Neuronal stem cell (in vitro differentiated cells): ENCODE measurements around the gene SRCIN1.

Experiments
- DNase-seq: peaks from one replicate; pipeline ENCODE4 v3.0.0-alpha.2; 2013; ENCODE audit warnings: low spot score
- H2AFZ ChIP-seq: one replicate; pipeline ENCODE4 v1.6.1; 2013; ENCODE audit warnings: mild to moderate bottlenecking, low read length, inconsistent platforms
- H2AK5ac ChIP-seq: 2 replicates; pipeline ENCODE4 v1.6.1; 2013; ENCODE audit warnings: low read depth, mild to moderate bottlenecking, inconsistent platforms, low read length, moderate library complexity, mixed read lengths
- H2BK120ac ChIP-seq: 2 replicates; pipeline ENCODE4 v1.6.1; 2013; ENCODE audit warnings: low read depth, mild to moderate bottlenecking, inconsistent platforms, low read length, moderate library complexity, mixed read lengths
- H2BK12ac ChIP-seq: one replicate; pipeline ENCODE4 v1.6.1; 2013; ENCODE audit warnings: low read length, inconsistent platforms
- H2BK15ac ChIP-seq: 2 replicates; pipeline ENCODE4 v1.6.1; 2013; ENCODE audit warnings: mild to moderate bottlenecking, low read length, inconsistent platforms, mixed read lengths
- H2BK5ac ChIP-seq: one replicate; pipeline ENCODE4 v1.6.1; 2013; ENCODE audit warnings: inconsistent platforms, mild to moderate bottlenecking, low read length, moderate library complexity
- H3K14ac ChIP-seq: one replicate; pipeline ENCODE4 v1.6.1; 2013; ENCODE audit warnings: low read length, inconsistent platforms
- H3K18ac ChIP-seq: 2 replicates; pipeline ENCODE4 v1.6.1; 2013; ENCODE audit warnings: low read length, inconsistent platforms
- H3K23ac ChIP-seq: 2 replicates; pipeline ENCODE4 v1.6.1; 2013; ENCODE audit warnings: low read depth, mild to moderate bottlenecking, mixed read lengths, low read length, inconsistent platforms; ENCODE audit not compliant: poor library complexity
- H3K27ac ChIP-seq: replicated peaks from 3 replicates; pipeline ENCODE4 v1.5.1; 2013; ENCODE audit warnings: low read length, inconsistent platforms
- H3K27me3 ChIP-seq, 3 experiments: 2 replicates each; pipeline ENCODE4 v1.6.1; 2013; ENCODE audit warnings: low read length in 3 of 3, mild to moderate bottlenecking in 2 of 3, inconsistent platforms in 1 of 3, low read depth in 1 of 3, mixed read lengths in 1 of 3, moderate library complexity in 1 of 3; ENCODE audit not compliant: control insufficient read depth in 3 of 3, insufficient read depth in 3 of 3
- H3K36me3 ChIP-seq, 2 donors: replicated peaks in 1 of 2; 2 replicates each; pipeline ENCODE4 v1.6.1; 2013; ENCODE audit warnings: low read length in 2 of 2; ENCODE audit not compliant: control insufficient read depth in 2 of 2, insufficient read depth in 2 of 2
- H3K4ac ChIP-seq: 2 replicates; pipeline ENCODE4 v1.6.1; 2013; ENCODE audit warnings: inconsistent platforms, mild to moderate bottlenecking, low read length, moderate library complexity
- H3K4me1 ChIP-seq, 2 donors: 1 replicate in 1 of 2; 2 replicates in 1 of 2; pipeline ENCODE4 v1.6.1; 2013; ENCODE audit warnings: low read length in 2 of 2, low read depth in 1 of 2; ENCODE audit not compliant: control insufficient read depth in 2 of 2, insufficient read depth in 1 of 2
- H3K4me2 ChIP-seq: one replicate; pipeline ENCODE4 v1.6.1; 2013; ENCODE audit warnings: mild to moderate bottlenecking, low read length, inconsistent platforms; ENCODE audit not compliant: insufficient read depth, poor library complexity, severe bottlenecking
- H3K4me3 ChIP-seq, 2 donors: 2 replicates each; pipeline ENCODE4 v1.5.1; 2013; ENCODE audit warnings: low read length in 2 of 2, mild to moderate bottlenecking in 2 of 2, inconsistent platforms in 1 of 2, moderate library complexity in 1 of 2
- H3K79me1 ChIP-seq: one replicate; pipeline ENCODE4 v1.6.1; 2013; ENCODE audit warnings: low read depth, mild to moderate bottlenecking, inconsistent platforms, low read length, moderate library complexity
- H3K9ac ChIP-seq: one replicate; pipeline ENCODE4 v1.6.1; 2013; ENCODE audit warnings: mild to moderate bottlenecking, low read depth, low read length, inconsistent platforms; ENCODE audit not compliant: poor library complexity
- H3K9me3 ChIP-seq, 2 donors: replicated peaks in 1 of 2; 2 replicates each; pipeline versions ENCODE3 to v1.6.1; 2013; ENCODE audit warnings: low read length in 2 of 2, mild to moderate bottlenecking in 2 of 2, inconsistent platforms in 1 of 2, low read depth in 1 of 2, mixed read lengths in 1 of 2, moderate library complexity in 1 of 2; ENCODE audit not compliant: control insufficient read depth in 2 of 2, insufficient read depth in 1 of 2
- H4K8ac ChIP-seq: one replicate; pipeline ENCODE4 v1.6.1; 2013; ENCODE audit warnings: low read depth, mild to moderate bottlenecking, inconsistent platforms, low read length, moderate library complexity
- H4K91ac ChIP-seq: one replicate; pipeline ENCODE4 v1.6.1; 2013; ENCODE audit warnings: low read length, low read depth, mild to moderate bottlenecking, inconsistent platforms; ENCODE audit not compliant: poor library complexity
- WGBS, 2 donors: extraction: QIAGEN DNeasy Blood & Tissue Kit; methylation state at CpG; one replicate each; pipeline ENCODE4 v1.1.7; 2013; ENCODE audit warnings: missing lambda C conversion rate in 2 of 2, mixed read lengths in 1 of 2; ENCODE audit not compliant: insufficient read length in 2 of 2, insufficient replicate concordance in 1 of 2; ENCODE audit errors: extremely low coverage in 2 of 2; 5-methylcytosine and 5-hydroxymethylcytosine counted together

Gene SRCIN1

DNA sequence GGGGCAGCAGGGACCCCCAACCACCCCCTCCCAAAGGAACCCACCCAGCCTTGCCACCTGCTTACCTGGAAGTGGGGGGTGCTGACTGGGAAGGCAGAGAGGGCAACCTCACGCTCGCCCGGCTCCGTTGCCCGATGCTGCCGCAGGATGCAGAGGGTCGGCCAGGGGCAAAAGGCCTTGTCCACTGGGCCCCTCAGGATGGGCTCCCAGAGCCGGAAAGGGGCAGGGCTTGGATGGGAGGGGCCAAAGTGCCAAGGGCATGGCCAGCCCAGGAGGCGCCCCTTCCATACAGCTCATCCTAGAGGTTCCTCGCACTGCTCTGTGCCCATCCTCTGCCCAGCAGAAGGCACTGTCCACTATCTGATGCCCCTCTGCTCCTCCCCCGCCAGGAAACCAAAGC is 59.4 kb downstream of the SRCIN1 start:
- DNase-seq: no peak
- H3K23ac ChIP-seq: no peak overlapping the region
- H3K9ac ChIP-seq: no peak overlapping the region
- peak overlapping the region; percentile 58 for H3K18ac ChIP-seq
- peak overlapping the region; percentile 42 for H3K4ac ChIP-seq
- no peak overlapping the region for H2BK5ac ChIP-seq
- H3K4me3 ChIP-seq: no peak overlapping the region
- no CpG with 5 or more reads among the region's 11 CpGs for WGBS, 2 donors
- H3K4me1 ChIP-seq: no peaks in the 10 kb centered on the region
- no peak overlapping the region for H4K91ac ChIP-seq
- no peak overlapping the region for H3K14ac ChIP-seq
- peak overlapping the region; percentile 24 for H2BK120ac ChIP-seq
- no peak overlapping the region for H3K4me2 ChIP-seq
- H3K27ac ChIP-seq: no peak overlapping the region
- H2BK15ac ChIP-seq: no peak overlapping the region
- no peaks in the 10 kb centered on the region for H3K9me3 ChIP-seq
- no peaks in the 10 kb centered on the region for H3K27me3 ChIP-seq
- no peaks in the 10 kb centered on the region for H3K79me1 ChIP-seq
- H4K8ac ChIP-seq: no peak overlapping the region
- H2AK5ac ChIP-seq: no peak overlapping the region
- no peak overlapping the region for H2BK12ac ChIP-seq
- H2AFZ ChIP-seq: no peak overlapping the region
- H3K36me3 ChIP-seq: peaks cover 4 to 10% of the 10 kb centered on the region in 2 donors

GRCh38 chr17:38545531-38546225 is 60.1 kb downstream of the SRCIN1 start:
- no peak for DNase-seq
- Histone ChIP-seq H3K23ac (no peak overlapping the region), H3K79me1 (no peaks in the 10 kb centered on the region), H2AFZ (no peak overlapping the region), H3K14ac (no peak overlapping the region), H4K91ac (no peak overlapping the region), H3K9me3 (no peaks in the 10 kb centered on the region), H3K27me3 (no peaks in the 10 kb centered on the region), H3K4ac (no peak overlapping the region), H3K27ac (no peak overlapping the region), H3K4me3 (no peak overlapping the region), H2BK12ac (peak overlapping the region; percentile 58), H3K36me3 (peaks cover 1 to 6% of the 10 kb centered on the region in 2 donors), H3K4me2 (no peak overlapping the region), H3K4me1 (no peaks in the 10 kb centered on the region), H2BK120ac (peak overlapping the region; percentile 24), H2AK5ac (no peak overlapping the region), H2BK5ac (no peak overlapping the region), H2BK15ac (no peak overlapping the region), H3K9ac (no peak overlapping the region), H3K18ac (no peak overlapping the region), H4K8ac (no peak overlapping the region)
- WGBS, 2 donors: no CpG with 5 or more reads among the region's 12 CpGs

DNA sequence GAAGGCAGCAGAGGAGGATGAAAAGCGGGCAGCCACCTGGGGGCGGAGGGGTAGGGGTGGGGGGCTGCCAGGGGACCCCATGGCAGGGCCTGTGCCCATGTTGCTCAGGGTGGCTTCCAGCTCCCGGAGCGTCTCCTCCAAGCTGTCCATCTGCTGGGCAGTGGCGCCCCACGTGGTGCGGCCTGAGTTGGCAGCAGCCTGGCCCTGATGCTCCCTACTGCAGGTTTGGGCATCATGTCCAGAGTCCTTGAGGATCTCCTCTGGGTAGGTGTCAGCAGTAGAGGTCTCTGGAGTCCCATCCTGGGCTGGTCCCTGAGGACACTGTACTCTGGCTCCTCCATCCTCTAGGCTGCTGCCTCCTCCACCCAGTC is 60.9 kb downstream of the SRCIN1 start:
- no peak overlapping the region for H2BK120ac ChIP-seq
- no peak overlapping the region for H4K91ac ChIP-seq
- H3K4me3 ChIP-seq: no peak overlapping the region
- no peak overlapping the region for H2BK15ac ChIP-seq
- no peak overlapping the region for H2BK12ac ChIP-seq
- no peaks in the 10 kb centered on the region for H3K27me3 ChIP-seq
- no peak overlapping the region for H3K14ac ChIP-seq
- H3K4ac ChIP-seq: no peak overlapping the region
- no peak for DNase-seq
- no peaks in the 10 kb centered on the region for H3K79me1 ChIP-seq
- H2AFZ ChIP-seq: no peak overlapping the region
- peaks cover 0 to 4% of the 10 kb centered on the region in 2 donors for H3K36me3 ChIP-seq
- H3K18ac ChIP-seq: no peak overlapping the region
- no peak overlapping the region for H3K4me2 ChIP-seq
- no peak overlapping the region for H3K9ac ChIP-seq
- WGBS, 2 donors: no CpG with 5 or more reads among the region's 7 CpGs
- H4K8ac ChIP-seq: no peak overlapping the region
- no peak overlapping the region for H3K27ac ChIP-seq
- H3K9me3 ChIP-seq: no peaks in the 10 kb centered on the region
- H3K4me1 ChIP-seq: no peaks in the 10 kb centered on the region
- H2AK5ac ChIP-seq: peak overlapping the region; percentile 88
- no peak overlapping the region for H2BK5ac ChIP-seq
- H3K23ac ChIP-seq: no peak overlapping the region

GRCh38 chr17:38544175-38544838 is 61.4 kb downstream of the SRCIN1 start:
- Histone ChIP-seq H2BK5ac (peak overlapping the region; percentile 75), H2BK15ac (no peak overlapping the region), H3K14ac (no peak overlapping the region), H2AFZ (no peak overlapping the region), H3K4me3 (no peak overlapping the region), H3K27ac (no peak overlapping the region), H3K9me3 (no peaks in the 10 kb centered on the region), H3K4ac (no peak overlapping the region), H3K18ac (no peak overlapping the region), H3K23ac (no peak overlapping the region), H3K36me3 (peaks cover 0 to 4% of the 10 kb centered on the region in 2 donors), H3K9ac (no peak overlapping the region), H2BK12ac (no peak overlapping the region), H2AK5ac (no peak overlapping the region), H2BK120ac (no peak overlapping the region), H3K27me3 (no peaks in the 10 kb centered on the region), H4K8ac (no peak overlapping the region), H3K79me1 (no peaks in the 10 kb centered on the region), H3K4me1 (no peaks in the 10 kb centered on the region), H4K91ac (no peak overlapping the region), H3K4me2 (no peak overlapping the region)
- no peak for DNase-seq
- no CpG with 5 or more reads among the region's 10 CpGs for WGBS, 2 donors
